H1 (cell line): ENCODE measurements around the gene CLEC7A. TPM values are rescaled to one million over a fixed set of nuclear protein-coding genes. Genes with fewer than 3 reads are reported as not detected.
A peak's percentile ranks its signal among the peaks of the same experiment; 100 is the strongest.

ENCODE experiments used
- CTCF ChIA-PET: fragments of 300-600 bp; sonication (Branson Sonifier 250); formaldehyde crosslinking; loops from one replicate; lab custom pipeline; 2021; ENCODE audit not compliant: partially characterized antibody; lab: Charles Lee
- POLR2A ChIA-PET: fragments of 300-600 bp; sonication (Branson Sonifier 250); formaldehyde crosslinking; loops from one replicate; lab custom pipeline; 2021; ENCODE audit warnings: inconsistent platforms; ENCODE audit not compliant: partially characterized antibody; lab: Charles Lee
- DNase-seq, 2 experiments: peaks; one replicate each; pipeline versions ENCODE4 v3.0.0 to v3.0.0-alpha.2; 2010 to 2022; ENCODE audit warnings: low spot score in 2 of 2, low read depth in 1 of 2, mixed read lengths in 1 of 2
- FAIRE-seq: peaks from 2 replicates; lab custom pipeline; 2011; peaks lifted over from hg19 to GRCh38; lab: Jason Lieb, UNC
- H2AFZ ChIP-seq: 2 replicates; pipeline ENCODE4 v1.8.1; 2012; ENCODE audit warnings: low read length, inconsistent platforms
- H2AK5ac ChIP-seq: 2 replicates; pipeline ENCODE4 v1.6.1; 2013; ENCODE audit warnings: low read depth, low read length
- H2BK120ac ChIP-seq: replicated peaks from 2 replicates; pipeline ENCODE3; 2013; ENCODE audit warnings: low read depth, low read length, inconsistent platforms
- H2BK12ac ChIP-seq: 2 replicates; pipeline ENCODE4 v1.6.1; 2013; ENCODE audit warnings: low read depth, low read length
- H2BK15ac ChIP-seq: 2 replicates; pipeline ENCODE4 v1.6.1; 2013; ENCODE audit warnings: low read length
- H2BK20ac ChIP-seq: 2 replicates; pipeline ENCODE4 v1.6.1; 2013; ENCODE audit warnings: low read length
- H2BK5ac ChIP-seq: 2 replicates; pipeline ENCODE4 v1.6.1; 2013; ENCODE audit warnings: low read depth, low read length
- H3K14ac ChIP-seq: 2 replicates; pipeline ENCODE4 v1.6.1; 2013; ENCODE audit warnings: inconsistent platforms; ENCODE audit not compliant: insufficient read length
- H3K18ac ChIP-seq: 2 replicates; pipeline ENCODE4 v1.6.1; 2013; ENCODE audit warnings: low read length; ENCODE audit errors: extremely low read depth
- H3K23ac ChIP-seq: 2 replicates; pipeline ENCODE4 v1.6.1; 2013; ENCODE audit warnings: inconsistent platforms; ENCODE audit not compliant: insufficient read length
- H3K23me2 ChIP-seq: 2 replicates; pipeline ENCODE4 v1.6.1; 2013; ENCODE audit warnings: low read depth, low read length
- H3K27ac ChIP-seq: 2 replicates; pipeline ENCODE4 v1.6.1; 2011; ENCODE audit warnings: low read depth, low read length, inconsistent platforms
- H3K27me3 ChIP-seq, 4 experiments: replicated peaks in 1 of 4; 1 replicate in 1 of 4; 2 replicates in 3 of 4; pipeline versions ENCODE4 v1.6.1 to v1.8.1; 2011 to 2013; ENCODE audit warnings: low read length in 3 of 4, mild to moderate bottlenecking in 3 of 4, inconsistent platforms in 2 of 4, mixed read lengths in 2 of 4, moderate library complexity in 1 of 4; ENCODE audit not compliant: control insufficient read depth in 3 of 4, insufficient read depth in 3 of 4; ENCODE audit errors: extremely low read depth in 1 of 4
- H3K36me3 ChIP-seq, 4 experiments: 2 replicates each; pipeline versions ENCODE4 v1.6.1 to v1.8.1; 2011 to 2013; ENCODE audit warnings: mild to moderate bottlenecking in 4 of 4, low read length in 3 of 4, moderate library complexity in 2 of 4, control low read depth in 1 of 4, inconsistent platforms in 1 of 4; ENCODE audit not compliant: insufficient read depth in 4 of 4, control insufficient read depth in 2 of 4
- H3K4ac ChIP-seq: replicated peaks from 2 replicates; pipeline ENCODE3; 2013; ENCODE audit warnings: low read length, low read depth, mixed read lengths, inconsistent platforms; ENCODE audit not compliant: insufficient read length
- H3K4me1 ChIP-seq, 4 experiments: replicated peaks in 1 of 4; 1 replicate in 1 of 4; 2 replicates in 3 of 4; pipeline versions ENCODE4 v1.6.1 to v1.8.1; 2011 to 2013; ENCODE audit warnings: low read length in 3 of 4, inconsistent platforms in 2 of 4, mixed read lengths in 1 of 4; ENCODE audit not compliant: insufficient read depth in 4 of 4, control insufficient read depth in 3 of 4
- H3K4me2 ChIP-seq, 2 experiments: 2 replicates each; pipeline versions ENCODE4 v1.6.1 to v1.8.1; 2011 to 2013; ENCODE audit warnings: low read depth in 2 of 2, low read length in 2 of 2, control low read depth in 1 of 2, inconsistent platforms in 1 of 2, mild to moderate bottlenecking in 1 of 2; ENCODE audit not compliant: insufficient read depth in 1 of 2
- H3K4me3 ChIP-seq, 4 experiments: fragments of 200-600, 300-600 bp in 1 of 4; sonication (generic), shearing (Covaris generic), sonication (Bioruptor Twin) in 1 of 4; 2 replicates each; pipeline versions ENCODE4 v1.5.1 to v1.8.1; 2011 to 2016; ENCODE audit warnings: low read length in 4 of 4, low read depth in 3 of 4, control low read depth in 2 of 4, inconsistent platforms in 2 of 4, mild to moderate bottlenecking in 2 of 4, mixed read lengths in 1 of 4, moderate library complexity in 1 of 4; ENCODE audit not compliant: insufficient read depth in 2 of 4; ENCODE audit errors: extremely low read depth in 1 of 4
- H3K56ac ChIP-seq: replicated peaks from 2 replicates; pipeline ENCODE3; 2013; ENCODE audit warnings: low read depth, mild to moderate bottlenecking, mixed read lengths, low read length, inconsistent platforms; ENCODE audit not compliant: insufficient read length
- H3K79me1 ChIP-seq: 2 replicates; pipeline ENCODE4 v1.6.1; 2013; ENCODE audit warnings: low read depth, low read length, control low read depth
- H3K79me2 ChIP-seq, 2 experiments: 2 replicates each; pipeline versions ENCODE4 v1.6.1 to v1.8.1; 2012 to 2013; ENCODE audit warnings: low read length in 2 of 2, mild to moderate bottlenecking in 2 of 2, inconsistent platforms in 1 of 2; ENCODE audit not compliant: insufficient read depth in 2 of 2, control insufficient read depth in 1 of 2
- H3K9ac ChIP-seq, 4 experiments: replicated peaks in 1 of 4; 1 replicate in 1 of 4; 2 replicates in 3 of 4; pipeline versions ENCODE4 v1.6.1 to v1.8.1; 2011 to 2013; ENCODE audit warnings: low read depth in 3 of 4, low read length in 3 of 4, control low read depth in 2 of 4, mild to moderate bottlenecking in 2 of 4, moderate library complexity in 2 of 4, inconsistent platforms in 1 of 4; ENCODE audit errors: extremely low read depth in 1 of 4
- H3K9me3 ChIP-seq, 2 experiments: 2 replicates each; pipeline versions ENCODE4 v1.6.1 to v1.8.1; 2012 to 2013; ENCODE audit warnings: mild to moderate bottlenecking in 2 of 2, moderate library complexity in 2 of 2, control low read depth in 1 of 2, inconsistent platforms in 1 of 2, low read depth in 1 of 2, low read length in 1 of 2, mixed read lengths in 1 of 2; ENCODE audit not compliant: insufficient read depth in 2 of 2
- H4K20me1 ChIP-seq, 2 experiments: replicated peaks in 1 of 2; 2 replicates each; pipeline versions ENCODE3 to v1.8.1; 2011 to 2013; ENCODE audit warnings: inconsistent platforms in 2 of 2, low read length in 2 of 2, mild to moderate bottlenecking in 1 of 2; ENCODE audit not compliant: insufficient read depth in 2 of 2, control insufficient read depth in 1 of 2
- H4K5ac ChIP-seq: 2 replicates; pipeline ENCODE4 v1.6.1; 2013; ENCODE audit warnings: low read length, low read depth, mixed read lengths, inconsistent platforms; ENCODE audit not compliant: insufficient read length
- H4K8ac ChIP-seq: 2 replicates; pipeline ENCODE4 v1.8.0; 2013; ENCODE audit warnings: mild to moderate bottlenecking, moderate library complexity, low read length, inconsistent platforms; ENCODE audit not compliant: insufficient read depth; ENCODE audit errors: extremely low read depth
- H4K91ac ChIP-seq: replicated peaks from 2 replicates; pipeline ENCODE3; 2013; ENCODE audit warnings: low read length, mixed read lengths, inconsistent platforms; ENCODE audit not compliant: insufficient read length
- CBX5 ChIP-seq: fragments of 300-800, 300-1000 bp; sonication (generic); IDR thresholded peaks from 2 replicates; pipeline ENCODE4 v1.7.1; 2016; ENCODE audit warnings: antibody characterized with exemption, low read length, low read depth
- HDAC2 ChIP-seq, 2 experiments: fragments of 300-600 bp in 1 of 2; sonication (generic) in 1 of 2; IDR thresholded peaks; 2 replicates each; pipeline ENCODE4 v1.6.1; 2011 to 2012; ENCODE audit warnings: low read depth in 2 of 2, low read length in 2 of 2, mild to moderate bottlenecking in 2 of 2, moderate library complexity in 2 of 2, borderline replicate concordance in 1 of 2, inconsistent platforms in 1 of 2
- KDM4A ChIP-seq: IDR thresholded peaks from one replicate; pipeline ENCODE4 v1.7.1; 2012; ENCODE audit warnings: low read depth, mild to moderate bottlenecking, moderate library complexity, low read length, inconsistent platforms; ENCODE audit not compliant: severe bottlenecking
- KDM5A ChIP-seq: fragments of 200-600 bp; IDR thresholded peaks from 2 replicates; pipeline ENCODE4 v1.7.1; 2012; ENCODE audit warnings: mild to moderate bottlenecking, low read length, inconsistent platforms, mixed read lengths
- POLR2AphosphoS5 ChIP-seq: IDR thresholded peaks from 2 replicates; pipeline ENCODE4 v1.6.1; 2011; ENCODE audit warnings: low read depth, low read length
- RAD21 ChIP-seq, 2 experiments: IDR thresholded peaks in 1 of 2; conservative IDR thresholded peaks in 1 of 2; 2 replicates each; pipeline ENCODE4 v1.6.1; 2011; ENCODE audit warnings: low read depth in 2 of 2, low read length in 2 of 2, improper control_type of control experiment in 1 of 2, inconsistent platforms in 1 of 2, mild to moderate bottlenecking in 1 of 2, moderate library complexity in 1 of 2
- SP4 ChIP-seq: IDR thresholded peaks from 2 replicates; pipeline ENCODE4 v1.6.1; 2012; ENCODE audit warnings: low read length, inconsistent platforms
- WGBS, 2 experiments: shearing (Covaris generic) in 1 of 2; methylation state at CpG; one replicate each; pipeline versions ENCODE4 v1.1.6 to v1.1.7; 2013 to 2015; ENCODE audit warnings: low lambda C conversion rate in 2 of 2, mixed read lengths in 2 of 2, inconsistent platforms in 1 of 2, low coverage in 1 of 2, missing lambda C conversion rate in 1 of 2; ENCODE audit not compliant: insufficient replicate concordance in 2 of 2, insufficient coverage in 1 of 2, insufficient read length in 1 of 2; ENCODE audit errors: extremely low coverage in 1 of 2, missing lambda C conversion rate in 1 of 2; 5-methylcytosine and 5-hydroxymethylcytosine counted together
- polyA plus RNA-seq, 7 experiments: library from polyadenylated mRNA; depleted of rRNA in 3 of 7; stranded (reverse) in 5 of 7; unstranded in 2 of 7; fragments of >200 nt in 5 of 7; fragments of 200-250 nt in 2 of 7; gene quantifications; 1 replicate in 5 of 7; 2 replicates in 1 of 7; 4 replicates in 1 of 7; pipeline versions ENCODE4 v1.2.1 to v1.2.3, GENCODE V29; 2011 to 2013; ENCODE audit warnings: missing spikeins in 2 of 7, mixed read lengths in 2 of 7
- total RNA-seq: library from RNA; stranded (reverse); fragmentation: NEBNext Ultra II Directional; extraction: Animal tissue kit (Norgen Biotek cat#: 25700); gene quantifications from 2 replicates; pipeline ENCODE4 v1.2.1, GENCODE V29; 2021
- TF ChIP-seq, protein P1 (sequence below): IDR thresholded peaks from 2 replicates; pipeline ENCODE4 v1.6.1; 2012; ENCODE audit warnings: inconsistent platforms

Gene CLEC7A
- total and polyA plus RNA-seq, 2 of the 8 experiments (the other 6 are each of a cell fraction or from before 2014, with no cell fraction given), result 0.09 to 0.15 TPM

DNA sequence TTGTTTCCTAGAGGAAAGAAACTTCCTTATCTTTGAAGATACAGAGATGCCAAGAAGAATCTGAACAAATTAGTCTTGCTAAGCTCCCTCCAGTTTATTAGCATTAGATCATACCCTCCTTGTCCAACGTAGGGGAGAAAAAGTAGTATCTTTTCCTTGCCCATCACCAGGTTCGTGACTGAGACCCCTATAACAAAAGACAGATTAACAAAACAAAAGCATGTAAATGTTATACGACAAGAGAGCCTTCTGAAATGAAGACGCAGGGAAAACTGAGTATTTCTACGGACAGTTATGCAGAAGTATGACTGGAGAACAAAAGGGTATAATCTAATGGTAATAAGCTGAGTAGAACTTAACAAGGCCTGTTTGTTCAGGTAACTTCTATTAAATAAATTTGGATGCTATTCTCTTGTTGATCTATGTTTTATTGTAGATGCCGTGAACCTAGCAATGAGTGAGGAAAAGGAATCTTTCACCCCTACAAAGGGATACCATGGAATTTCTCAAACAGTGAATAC, 2.9 kb upstream of the CLEC7A start:
- no peak overlapping the region for H2BK15ac ChIP-seq
- peak overlapping the region; percentile 6 to 10; a peak in 2 of 4 replicates for H3K4me2 ChIP-seq
- no peak for DNase-seq
- H2BK5ac ChIP-seq, result 0 out of 2 replicates have a peak overlapping the region, but pooled peaks have one; percentile 35
- H3K9ac ChIP-seq, result no peak overlapping the region; a peak in 1 of 7 replicates
- peaks cover 0 to 11% (median 7%) of the 10 kb centered on the region in 4 experiments; a peak in 4 of 7 replicates for H3K4me1 ChIP-seq
- H4K20me1 ChIP-seq, result no peaks in the 10 kb centered on the region
- no peak overlapping the region for H2AK5ac ChIP-seq
- H4K5ac ChIP-seq, result no peak overlapping the region
- H3K23me2 ChIP-seq, result no peaks in the 10 kb centered on the region
- H3K27me3 ChIP-seq, result no peaks in the 10 kb centered on the region
- H3K36me3 ChIP-seq, result no peaks in the 10 kb centered on the region
- H3K79me2 ChIP-seq, result no peaks in the 10 kb centered on the region
- no peak overlapping the region for H3K56ac ChIP-seq
- H2BK20ac ChIP-seq, result no peak overlapping the region
- no peak overlapping the region for H3K4ac ChIP-seq
- CTCF ChIA-PET, result interaction anchor here (0.7 to 1.9 kb wide), 5 partner anchors 32 to 193 kb away, joined by 3 to 7 read pairs (median 4); partner anchors contain the start of gene CLEC12B
- H3K14ac ChIP-seq, result no peak overlapping the region
- WGBS, 2 experiments, result 31% methylated on average over 6 of the region's 6 CpGs; no CpG with 5 or more reads in 1 of the 2 experiments
- H3K18ac ChIP-seq, result no peak overlapping the region
- H3K4me3 ChIP-seq, result no peak overlapping the region; a peak in 1 of 8 replicates
- TF ChIP-seq, protein P1, sequence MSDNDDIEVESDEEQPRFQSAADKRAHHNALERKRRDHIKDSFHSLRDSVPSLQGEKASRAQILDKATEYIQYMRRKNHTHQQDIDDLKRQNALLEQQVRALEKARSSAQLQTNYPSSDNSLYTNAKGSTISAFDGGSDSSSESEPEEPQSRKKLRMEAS, result no peak
- no peak for TF ChIP-seq RAD21 (IDR thresholded peaks at IDR 0.05 in 1 of 2, conservative IDR thresholded peaks at IDR 0.05 in 1 of 2; ENCODE audit: low read depth in 2 of 2, low read length in 2 of 2)
- no peak for TF ChIP-seq CBX5
- no peak for TF ChIP-seq KDM4A
- TF ChIP-seq SP4, result no peak
- TF ChIP-seq HDAC2 (IDR thresholded peaks at IDR 0.05; ENCODE audit: borderline replicate concordance in 1 of 2, low read depth in 2 of 2, low read length in 2 of 2), result no peak
- TF ChIP-seq KDM5A, result no peak
- TF ChIP-seq POLR2AphosphoS5, result no peak
- TF ChIP-seq, all 59 proteins: peak for 0
- Histone ChIP-seq H3K79me1 (no peaks in the 10 kb centered on the region), H4K91ac (no peak overlapping the region), H2AFZ (no peak overlapping the region), H3K9me3 (no peaks in the 10 kb centered on the region), H2BK12ac (no peak overlapping the region), H3K23ac (no peak overlapping the region), H3K27ac (no peak overlapping the region), H2BK120ac (peak overlapping the region; percentile 91), H4K8ac (no peak overlapping the region)
- POLR2A ChIA-PET, result no interaction called here
- no peak for FAIRE-seq
